SK-N-MC (cell line): Measurements from ENCODE around the gene TPBGL.

Experiments used
- EZH2 ChIP-seq: fragments of 200-600 bp; sonication (generic); IDR thresholded peaks from one replicate; pipeline ENCODE4 v1.6.1; 2017; ENCODE audit warnings: antibody characterized with exemption
- FOXP2 ChIP-seq: optimal IDR thresholded peaks from 2 replicates; pipeline ENCODE3; 2011; ENCODE audit warnings: mild to moderate bottlenecking, moderate library complexity; ENCODE audit not compliant: insufficient read depth; ENCODE audit errors: extremely low read length, control extremely low read depth
- POLR2AphosphoS5 ChIP-seq: IDR thresholded peaks from 2 replicates; pipeline ENCODE4 v1.6.1; 2012; ENCODE audit warnings: mild to moderate bottlenecking, low read depth, low read length, borderline replicate concordance

- TF ChIP-seq FOXP2 (no peak), POLR2AphosphoS5 (no peak), EZH2 (no peak)
These were observed 52.4 kb downstream of the TPBGL start for GRCh38 chr11:75292943-75293342.
